MCF 10A (cell line): ENCODE results near the gene ZSWIM5. TPM values are rescaled to one million over a fixed set of nuclear protein-coding genes. Genes with fewer than 3 reads are reported as not detected.

Experiments
- BruUV-seq: library from RNA; stranded (reverse); fragments of 400-500 nt; replicated peaks from 2 replicates; lab custom pipeline; 2021; lab: Mats Ljungman, UMichigan
- CTCF ChIA-PET: fragments of 300-600 bp; sonication (Branson Sonifier 250); formaldehyde crosslinking; extraction: SDS; loops from one replicate; lab custom pipeline; 2021; ENCODE audit warnings: antibody characterized with exemption, inconsistent platforms; lab: Yijun Ruan, JAX
- POLR2A ChIA-PET: fragments of 300-600, 350-650 bp; sonication (Branson Sonifier 250); formaldehyde crosslinking; extraction: SDS; loops from one replicate; lab custom pipeline; 2020; ENCODE audit warnings: antibody characterized with exemption, inconsistent platforms; lab: Yijun Ruan, JAX
- DNase-seq: peaks from one replicate; pipeline ENCODE4 v3.0.0-alpha.2; 2018; ENCODE audit not compliant: unreplicated experiment
- H3K27ac Mint-ChIP-seq: one replicate; pipeline ENCODE4 v1.8.0; 2022; ENCODE audit warnings: mild to moderate bottlenecking, low read depth, mixed read lengths; ENCODE audit not compliant: unreplicated experiment
- H3K27me3 Mint-ChIP-seq: one replicate; pipeline ENCODE4 v1.8.0; 2022; ENCODE audit warnings: mixed read lengths; ENCODE audit not compliant: insufficient read depth, unreplicated experiment
- H3K36me3 Mint-ChIP-seq: one replicate; pipeline ENCODE4 v1.8.0; 2022; ENCODE audit warnings: mild to moderate bottlenecking, moderate library complexity, mixed read lengths; ENCODE audit not compliant: insufficient read depth, unreplicated experiment
- H3K4me1 Mint-ChIP-seq: one replicate; pipeline ENCODE4 v1.8.0; 2022; ENCODE audit warnings: mixed read lengths; ENCODE audit not compliant: insufficient read depth, unreplicated experiment
- H3K4me3 Mint-ChIP-seq: one replicate; pipeline ENCODE4 v1.8.0; 2022; ENCODE audit warnings: mild to moderate bottlenecking, moderate library complexity, mixed read lengths; ENCODE audit not compliant: unreplicated experiment
- H3K9me3 Mint-ChIP-seq: one replicate; pipeline ENCODE4 v1.8.0; 2022; ENCODE audit warnings: mixed read lengths; ENCODE audit not compliant: unreplicated experiment
- intact Hi-C: fragments of 100-400 bp; cut with micrococcal nuclease; formaldehyde crosslinking; loops from 2 replicates; pipeline ENCODE4 v1.14.1; 2022
- total RNA-seq: library from RNA; stranded (reverse); gene quantifications from 2 replicates; pipeline ENCODE4 v1.2.3, GENCODE V29; 2022
- TF ChIP-seq, protein P1 (sequence below): fragments of 200-600 bp; IDR thresholded peaks from one replicate; pipeline ENCODE4 v1.8.0; 2022; ENCODE audit warnings: antibody characterized with exemption, mild to moderate bottlenecking; ENCODE audit not compliant: unreplicated experiment

The ZSWIM5 gene
- total RNA-seq, 1 experiment from 2014 or later: 0.14 TPM

- intact Hi-C loops: no loop called here
- Mint-ChIP-seq H3K27ac (no peak overlapping the region), H3K36me3 (peaks cover 62% of the 10 kb centered on the region), H3K4me3 (no peak overlapping the region), H3K27me3 (no peaks in the 10 kb centered on the region), H3K4me1 (no peaks in the 10 kb centered on the region), H3K9me3 (peaks cover 9% of the 10 kb centered on the region)
- DNase-seq: no peak
- TF ChIP-seq, protein P1, sequence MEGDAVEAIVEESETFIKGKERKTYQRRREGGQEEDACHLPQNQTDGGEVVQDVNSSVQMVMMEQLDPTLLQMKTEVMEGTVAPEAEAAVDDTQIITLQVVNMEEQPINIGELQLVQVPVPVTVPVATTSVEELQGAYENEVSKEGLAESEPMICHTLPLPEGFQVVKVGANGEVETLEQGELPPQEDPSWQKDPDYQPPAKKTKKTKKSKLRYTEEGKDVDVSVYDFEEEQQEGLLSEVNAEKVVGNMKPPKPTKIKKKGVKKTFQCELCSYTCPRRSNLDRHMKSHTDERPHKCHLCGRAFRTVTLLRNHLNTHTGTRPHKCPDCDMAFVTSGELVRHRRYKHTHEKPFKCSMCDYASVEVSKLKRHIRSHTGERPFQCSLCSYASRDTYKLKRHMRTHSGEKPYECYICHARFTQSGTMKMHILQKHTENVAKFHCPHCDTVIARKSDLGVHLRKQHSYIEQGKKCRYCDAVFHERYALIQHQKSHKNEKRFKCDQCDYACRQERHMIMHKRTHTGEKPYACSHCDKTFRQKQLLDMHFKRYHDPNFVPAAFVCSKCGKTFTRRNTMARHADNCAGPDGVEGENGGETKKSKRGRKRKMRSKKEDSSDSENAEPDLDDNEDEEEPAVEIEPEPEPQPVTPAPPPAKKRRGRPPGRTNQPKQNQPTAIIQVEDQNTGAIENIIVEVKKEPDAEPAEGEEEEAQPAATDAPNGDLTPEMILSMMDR: no peak
- CTCF ChIA-PET: interaction anchor here (1.4 kb wide), 1 partner anchor 230 kb away, joined by 3 read pairs; no protein-coding TSS in a partner anchor
- POLR2A ChIA-PET: interaction anchor here (0.6 to 1.6 kb wide), 2 partner anchors 13 to 41 kb away, joined by 3 to 5 read pairs; partner anchors contain the start of gene EIF2B3
- no TSS peak for BruUV-seq
Observed at GRCh38 chr1:44973645-44974044, 232.8 kb downstream of the ZSWIM5 start.

DNA sequence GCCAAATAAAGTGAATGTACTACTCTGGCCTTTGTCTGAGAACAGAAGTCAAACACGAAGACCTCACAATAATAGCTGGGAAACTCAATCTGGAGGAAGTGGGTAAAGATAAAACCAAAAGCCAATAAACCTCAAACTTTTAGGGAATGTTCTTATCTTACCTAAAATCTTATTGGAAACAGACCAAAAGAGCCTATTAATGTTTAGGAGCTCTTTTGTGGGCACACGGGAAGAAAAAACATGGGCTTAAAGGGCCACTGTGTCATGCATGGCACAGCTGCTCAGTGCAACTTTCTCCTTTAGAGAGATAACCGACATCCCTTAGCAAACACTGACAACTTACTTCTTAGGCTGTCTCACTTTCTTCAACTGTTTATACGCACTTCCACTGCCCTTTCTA, 236.1 kb downstream of the ZSWIM5 start:
- BruUV-seq: no TSS peak
- H3K9me3 Mint-ChIP-seq: no peaks in the 10 kb centered on the region
- no peak overlapping the region for H3K4me3 Mint-ChIP-seq
- TF ChIP-seq, protein P1: no peak
- POLR2A ChIA-PET: interaction anchor here (1.3 to 1.5 kb wide), 2 partner anchors 10 to 16 kb away, joined by 4 to 5 read pairs; partner anchors contain the start of gene EIF2B3
- H3K27me3 Mint-ChIP-seq: no peaks in the 10 kb centered on the region
- H3K36me3 Mint-ChIP-seq: peaks cover 52% of the 10 kb centered on the region
- CTCF ChIA-PET: interaction anchor here (0.6 kb wide), 1 partner anchor 10 kb away, joined by 3 read pairs; no protein-coding TSS in a partner anchor
- H3K27ac Mint-ChIP-seq: no peak overlapping the region
- no peaks in the 10 kb centered on the region for H3K4me1 Mint-ChIP-seq
- intact Hi-C loops: no loop called here
- DNase-seq: no peak

Other genes starting within 250 kb of the ZSWIM5 start
- 49.4 and 55.5 TPM in 2 replicates for gene EIF2B3, start 220.0 kb downstream of the ZSWIM5 start, total RNA-seq
- 20.2 and 29.2 TPM in 2 replicates for gene HECTD3, start 195.3 kb downstream of the ZSWIM5 start, total RNA-seq
- 76.9 and 84.7 TPM in 2 replicates for gene UROD, start 194.4 kb downstream of the ZSWIM5 start, total RNA-seq
- gene HPDL, start 120.3 kb upstream of the ZSWIM5 start, total RNA-seq: 0.37 TPM in 1 of 2 replicates, not detected in the other
- 11.1 and 13.3 TPM in 2 replicates for gene TOE1, start 133.6 kb upstream of the ZSWIM5 start, total RNA-seq
- gene MUTYH, start 133.8 kb upstream of the ZSWIM5 start, total RNA-seq: 31.2 and 31.3 TPM in 2 replicates